C4-2B (cell line): ENCODE results near the gene SLC35D3.

Experiments used
- CTCF ChIP-seq: fragments of 450-650 bp; conservative IDR thresholded peaks from 2 replicates; pipeline ENCODE4 v1.5.1; 2017; ENCODE audit warnings: mild to moderate bottlenecking
- ZFX ChIP-seq: fragments of 450-650 bp; IDR thresholded peaks from 2 replicates; pipeline ENCODE4 v1.6.1; 2017

- TF ChIP-seq CTCF, result no peak
- TF ChIP-seq ZFX, result no peak
Measured at GRCh38 chr6:136923116-136923953, 1.2 kb downstream of the SLC35D3 start.
